ENCODE results near the gene LINGO4.

LINGO4 gene

DNA sequence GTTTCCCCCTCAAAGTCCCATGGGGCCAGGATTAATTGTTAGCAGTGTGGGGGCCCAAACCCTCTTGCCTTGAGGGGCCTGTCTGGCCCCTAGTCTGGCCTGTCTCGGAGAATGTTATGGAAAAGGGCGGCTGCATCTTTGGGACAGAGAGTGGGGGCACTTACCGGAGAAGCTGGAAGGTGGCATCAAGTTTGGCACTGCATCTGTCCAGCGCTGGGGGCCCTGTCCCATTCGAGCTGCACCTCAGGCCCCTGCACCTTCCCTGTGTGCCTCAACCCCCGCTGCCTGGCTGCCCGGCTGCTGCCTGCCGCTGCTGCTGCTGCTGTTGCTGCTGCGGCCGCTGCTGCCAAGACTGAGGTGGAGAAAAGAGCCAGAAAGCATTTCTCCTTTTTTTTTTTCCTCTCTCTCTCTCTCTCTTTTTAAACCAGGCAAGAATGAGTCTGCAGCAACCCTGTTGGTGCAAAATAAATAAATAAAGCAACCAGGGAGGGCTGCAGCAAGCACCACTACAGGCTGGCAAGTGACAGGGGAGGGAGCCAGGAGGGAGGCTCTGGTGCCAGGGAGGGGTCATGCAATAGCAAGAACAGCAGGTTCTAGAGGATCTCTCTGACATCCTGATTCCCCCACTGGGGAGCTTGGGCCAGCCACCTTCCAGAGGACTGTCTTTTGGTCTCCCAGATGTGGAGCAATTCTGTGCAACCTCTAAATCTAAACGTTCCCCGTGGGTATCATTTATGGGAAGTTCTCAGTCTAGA lies at the start of gene LINGO4:
LINGO4 (minus strand) TSS at position 354 of the 755 bp plus-strand sequence. CDS start 2,715 bp downstream, outside the sequence.
- H3K4me3 ChIP-seq (ENCODE audit: low read depth, low read length), result no peak within 1 kb of the TSS

- no peak overlapping the region for H3K4me3 ChIP-seq (ENCODE audit: low read depth, low read length)
Observed at GRCh38 chr1:151854658-151855057, 49.4 kb upstream of the LINGO4 start.

DNA sequence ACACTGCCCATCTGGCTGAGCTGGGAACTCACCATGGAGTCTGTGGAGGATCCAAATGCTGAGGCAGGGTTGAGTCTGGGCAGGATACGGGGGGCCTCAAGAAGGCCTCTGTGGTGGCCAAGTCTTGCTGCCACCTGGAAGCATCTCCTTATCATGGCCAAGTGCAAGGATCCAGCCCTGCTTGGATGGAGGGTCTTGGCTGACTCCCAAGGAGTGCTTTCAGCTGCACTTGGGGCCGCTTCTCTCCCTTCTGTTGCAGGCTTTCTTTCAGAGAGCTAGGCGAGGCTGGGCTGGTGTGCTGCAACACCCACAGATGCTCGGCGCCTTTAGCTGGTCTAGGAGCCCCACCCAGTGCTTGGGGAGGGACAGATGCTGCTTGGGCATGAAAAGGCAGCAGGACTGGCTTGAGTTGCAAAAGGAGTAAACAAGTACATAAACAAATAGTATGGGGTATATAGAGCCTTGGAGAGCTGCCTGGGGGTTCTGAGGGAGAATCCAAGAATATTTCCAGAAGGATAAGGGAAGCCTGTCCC lies 48.3 kb upstream of the LINGO4 start, which contains the start of gene THEM5:
THEM5 (minus strand) TSS at position 302 of the 533 bp plus-strand sequence; CDS start at position 155, 147 bp downstream.
- H3K4me3 ChIP-seq (ENCODE audit: low read depth, low read length), result no peak within 1 kb of the TSS

DNA sequence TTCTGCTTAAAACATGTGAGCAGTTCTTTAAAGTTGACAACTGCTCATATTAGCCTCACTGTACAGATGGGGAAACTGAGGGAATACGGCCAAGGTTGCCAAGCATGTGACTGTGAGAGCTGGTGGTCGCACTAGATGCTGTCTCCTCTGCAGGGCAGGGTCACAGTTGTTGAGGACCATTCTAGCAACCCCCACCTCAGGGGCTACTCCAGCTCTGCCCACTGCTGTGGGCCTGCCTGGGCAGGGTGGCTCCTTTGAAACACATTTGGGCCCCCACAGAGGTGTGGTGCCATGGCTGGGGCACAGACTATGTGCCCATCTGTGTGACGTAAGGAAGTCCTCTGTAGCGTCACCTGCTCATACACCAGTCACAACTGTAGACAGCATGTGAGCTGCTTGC lies 47.5 kb upstream of the LINGO4 start:
- H3K4me3 ChIP-seq (ENCODE audit: low read depth, low read length), result no peak overlapping the region

GRCh38 chr1:151851886-151852285 lies 46.7 kb upstream of the LINGO4 start:
- no peak overlapping the region for H3K4me3 ChIP-seq (ENCODE audit: low read depth, low read length)

- H3K4me3 ChIP-seq (ENCODE audit: low read depth, low read length), result no peak overlapping the region
Observed at GRCh38 chr1:151849871-151850270, 44.7 kb upstream of the LINGO4 start.

- no peak overlapping the region for H3K4me3 ChIP-seq (ENCODE audit: low read depth, low read length)
Observed at GRCh38 chr1:151849126-151849525, 43.9 kb upstream of the LINGO4 start.

GRCh38 chr1:151847867-151848596 lies 42.8 kb upstream of the LINGO4 start:
- H3K4me3 ChIP-seq (ENCODE audit: low read depth, low read length), result no peak overlapping the region

DNA sequence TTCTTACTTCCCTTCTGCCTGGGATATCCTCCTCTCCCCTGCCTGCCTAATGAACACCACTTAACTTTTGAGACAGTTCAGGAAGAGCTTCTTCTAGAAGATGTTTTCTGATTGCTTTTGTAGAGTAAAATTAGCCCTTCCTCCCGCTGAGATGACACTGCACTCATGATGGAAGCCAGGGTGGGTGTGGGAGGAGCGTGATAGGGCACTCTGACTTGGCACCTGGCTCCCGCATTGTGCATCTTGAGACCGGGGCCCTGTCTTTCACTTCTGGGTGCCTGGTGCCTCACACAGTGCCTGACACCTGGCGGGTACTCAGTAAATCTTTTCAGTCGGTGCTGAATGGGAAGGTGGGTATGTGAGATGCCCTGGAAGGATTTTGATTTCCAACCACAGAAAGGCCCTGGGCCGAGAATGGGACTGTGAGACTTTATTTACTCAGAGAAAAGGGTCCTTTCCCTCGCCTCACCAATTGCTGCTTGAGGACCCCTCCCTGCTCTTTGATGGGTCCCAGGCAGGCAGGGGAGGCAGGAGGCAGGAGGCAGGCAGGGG lies 41.5 kb upstream of the LINGO4 start:
- no peak overlapping the region for H3K4me3 ChIP-seq (ENCODE audit: low read depth, low read length)

GRCh38 chr1:151846062-151846568 lies 40.9 kb upstream of the LINGO4 start:
- no peak overlapping the region for H3K4me3 ChIP-seq (ENCODE audit: low read depth, low read length)

- no peak overlapping the region for H3K4me3 ChIP-seq (ENCODE audit: low read depth, low read length)
Observed at GRCh38 chr1:151843398-151843797, 38.2 kb upstream of the LINGO4 start.

GRCh38 chr1:151841141-151841540 lies 35.9 kb upstream of the LINGO4 start:
- H3K4me3 ChIP-seq (ENCODE audit: low read depth, low read length), result no peak overlapping the region

- H3K4me3 ChIP-seq (ENCODE audit: low read depth, low read length), result peak overlapping the region; percentile 51
Observed at GRCh38 chr1:151840421-151840820, 35.2 kb upstream of the LINGO4 start.

DNA sequence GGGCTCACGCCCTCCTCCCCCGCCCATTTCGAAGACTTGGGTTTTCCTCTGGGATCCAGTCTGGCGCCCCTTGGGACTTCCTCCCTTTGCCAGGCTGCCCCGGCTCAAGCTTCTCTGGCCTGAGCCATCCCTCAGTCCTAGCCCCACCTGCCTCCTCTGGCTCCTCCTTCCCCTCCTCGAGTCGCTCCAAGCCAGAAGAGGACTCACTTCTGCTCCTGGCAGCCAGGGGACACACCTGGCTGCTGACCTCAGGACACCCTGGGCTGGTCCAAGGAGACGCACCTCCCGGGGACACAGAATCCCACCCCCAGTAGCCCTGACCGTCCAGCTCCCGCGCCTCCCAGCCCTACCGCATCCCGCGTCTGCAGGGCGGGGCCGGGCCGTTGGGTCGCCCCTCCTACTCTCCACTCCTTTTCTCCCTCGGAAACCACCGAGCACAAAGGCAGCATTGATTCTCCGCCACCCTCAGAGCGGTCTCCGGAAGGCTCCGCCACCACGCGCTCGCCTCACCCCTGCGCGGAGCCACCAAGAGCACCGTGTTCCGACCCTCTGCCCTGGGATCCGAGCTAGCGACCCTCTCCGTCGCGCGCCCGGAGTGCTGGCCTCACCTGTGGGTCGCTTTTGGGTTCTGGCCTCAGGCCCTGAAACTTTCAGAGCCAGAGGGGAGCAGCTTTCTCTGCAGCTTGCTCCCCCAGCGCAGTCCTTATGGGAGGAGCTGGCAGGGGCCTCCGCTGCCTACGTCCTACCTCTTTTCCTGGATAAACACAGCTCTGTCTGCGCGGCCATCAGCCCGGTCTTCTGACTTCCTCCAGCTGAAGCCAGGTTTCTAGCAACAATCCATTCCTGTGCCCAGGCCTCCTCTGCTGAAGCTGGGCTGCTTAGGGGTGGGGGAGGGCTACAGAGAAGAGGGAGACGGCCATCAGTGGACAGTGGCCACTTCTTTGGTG lies 34.5 kb upstream of the LINGO4 start, which contains the start of gene C2CD4D:
C2CD4D (minus strand) TSS at position 364 of the 947 bp plus-strand sequence. CDS start 831 bp downstream, outside the sequence.
- H3K4me3 ChIP-seq (ENCODE audit: low read depth, low read length), result peak within 1 kb of the TSS; percentile 51

GRCh38 chr1:151839082-151839412 lies 33.8 kb upstream of the LINGO4 start:
- peak overlapping the region; percentile 51 for H3K4me3 ChIP-seq (ENCODE audit: low read depth, low read length)

- H3K4me3 ChIP-seq (ENCODE audit: low read depth, low read length), result peak overlapping the region; percentile 51
Observed at GRCh38 chr1:151838222-151839081, 33.2 kb upstream of the LINGO4 start.

- peak overlapping the region; percentile 51 for H3K4me3 ChIP-seq (ENCODE audit: low read depth, low read length)
Observed at GRCh38 chr1:151837884-151838221, 32.6 kb upstream of the LINGO4 start.

- H3K4me3 ChIP-seq (ENCODE audit: low read depth, low read length), result no peak overlapping the region
Observed at GRCh38 chr1:151837197-151837596, 32.0 kb upstream of the LINGO4 start.

DNA sequence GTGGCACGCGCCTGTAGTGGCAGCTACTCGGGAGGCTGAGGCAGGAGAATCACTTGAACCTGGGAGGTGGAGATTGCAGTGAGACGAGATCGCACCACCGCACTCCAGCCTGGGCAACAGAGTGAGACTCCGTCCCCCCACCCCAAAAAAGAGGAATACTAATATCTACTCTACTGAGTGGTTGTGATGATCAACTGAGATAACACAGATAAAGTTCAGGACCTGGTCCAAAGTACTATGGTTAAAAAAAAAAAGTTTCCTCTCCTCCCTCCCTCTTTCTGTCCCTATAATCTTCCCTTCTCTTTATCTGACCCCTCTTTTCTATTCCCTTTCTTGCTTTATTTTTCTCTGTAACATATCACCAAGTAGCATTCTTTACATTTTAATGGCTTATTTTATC lies 30.4 kb upstream of the LINGO4 start:
- H3K4me3 ChIP-seq (ENCODE audit: low read depth, low read length), result no peak overlapping the region

Data from iPS-11a (cell line).